Mesendoderm (in vitro differentiated cells): ENCODE measurements around the gene SSMEM1.
"Not testable (repeated sequence)": the region's sequence is repeated elsewhere in the genome, so short reads cannot be mapped to it uniquely, and the experiment has no call there.

Experiments used
- DNase-seq: peaks from one replicate; pipeline ENCODE4 v3.0.0; 2013
- H2AK5ac ChIP-seq: 2 replicates; pipeline ENCODE4 v1.6.1; 2013; ENCODE audit warnings: low read length, inconsistent platforms
- H2BK120ac ChIP-seq: 2 replicates; pipeline ENCODE4 v1.6.1; 2013; ENCODE audit warnings: low read depth, mild to moderate bottlenecking, low read length, moderate library complexity, mixed read lengths
- H2BK15ac ChIP-seq: replicated peaks from 2 replicates; pipeline ENCODE4 v1.6.1; 2013; ENCODE audit warnings: low read depth, mild to moderate bottlenecking, moderate library complexity
- H2BK5ac ChIP-seq: 2 replicates; pipeline ENCODE4 v1.6.1; 2013; ENCODE audit warnings: low read length, inconsistent platforms
- H3K18ac ChIP-seq: 2 replicates; pipeline ENCODE4 v1.6.1; 2013; ENCODE audit warnings: mild to moderate bottlenecking, low read length, mixed read lengths
- H3K23ac ChIP-seq: one replicate; pipeline ENCODE4 v1.6.1; 2013; ENCODE audit warnings: low read length
- H3K27ac ChIP-seq: 2 replicates; pipeline ENCODE4 v1.5.1; 2013; ENCODE audit warnings: low read depth, mild to moderate bottlenecking, inconsistent platforms, low read length, moderate library complexity
- H3K27me3 ChIP-seq: 2 replicates; pipeline ENCODE4 v1.6.1; 2013; ENCODE audit warnings: low read length, control low read depth, mild to moderate bottlenecking, inconsistent platforms; ENCODE audit not compliant: insufficient read depth, poor library complexity
- H3K36me3 ChIP-seq: 2 replicates; pipeline ENCODE4 v1.6.1; 2013; ENCODE audit warnings: low read length, inconsistent platforms; ENCODE audit not compliant: control insufficient read depth, insufficient read depth
- H3K4ac ChIP-seq: one replicate; pipeline ENCODE4 v1.6.1; 2013; ENCODE audit warnings: low read depth, mild to moderate bottlenecking, low read length, moderate library complexity
- H3K4me1 ChIP-seq: 2 replicates; pipeline ENCODE4 v1.6.1; 2013; ENCODE audit warnings: low read depth, low read length, inconsistent platforms; ENCODE audit not compliant: control insufficient read depth
- H3K4me2 ChIP-seq: 2 replicates; pipeline ENCODE4 v1.6.1; 2013; ENCODE audit warnings: low read length
- H3K4me3 ChIP-seq: 2 replicates; pipeline ENCODE4 v1.5.1; 2013; ENCODE audit warnings: mild to moderate bottlenecking, low read length
- H3K56ac ChIP-seq: one replicate; pipeline ENCODE4 v1.6.1; 2013; ENCODE audit warnings: low read length
- H3K79me1 ChIP-seq: 2 replicates; pipeline ENCODE4 v1.6.1; 2013; ENCODE audit warnings: low read length, inconsistent platforms
- H3K79me2 ChIP-seq: 2 replicates; pipeline ENCODE4 v1.6.1; 2013; ENCODE audit warnings: mild to moderate bottlenecking, low read length; ENCODE audit not compliant: control insufficient read depth, insufficient read depth
- H3K9ac ChIP-seq: 2 replicates; pipeline ENCODE4 v1.6.1; 2013; ENCODE audit warnings: low read length, inconsistent platforms
- H4K5ac ChIP-seq: one replicate; pipeline ENCODE4 v1.6.1; 2013; ENCODE audit warnings: low read length
- H4K8ac ChIP-seq: one replicate; pipeline ENCODE4 v1.6.1; 2013; ENCODE audit warnings: low read depth, mild to moderate bottlenecking, control low read depth, low read length, moderate library complexity
- WGBS: extraction: QIAGEN DNeasy Blood & Tissue Kit; methylation state at CpG from one replicate; pipeline ENCODE4 v1.1.7; 2013; ENCODE audit warnings: low lambda C conversion rate, missing lambda C conversion rate; ENCODE audit not compliant: insufficient coverage; ENCODE audit errors: extremely low coverage; 5-methylcytosine and 5-hydroxymethylcytosine counted together

SSMEM1 gene

DNA sequence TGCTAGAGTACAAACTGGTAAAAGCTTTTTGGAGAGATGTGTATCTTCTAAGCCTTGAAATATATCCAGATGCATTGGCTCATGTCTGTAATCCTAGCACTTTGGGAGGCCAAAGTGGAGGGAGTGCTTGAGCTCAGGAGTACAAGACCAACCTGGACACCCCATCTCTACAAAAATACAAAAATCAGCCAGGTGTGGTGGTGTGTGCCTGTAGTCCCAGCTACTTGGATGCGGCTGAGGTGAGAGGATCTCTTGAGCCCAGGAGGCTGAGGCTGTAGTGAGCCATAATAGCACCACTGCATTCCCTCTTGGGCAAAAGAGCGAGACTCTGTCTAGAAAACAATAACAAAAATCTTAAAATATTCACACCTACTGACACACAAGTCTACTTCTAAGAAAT, 28.0 kb upstream of the SSMEM1 start:
- no peak overlapping the region for H4K8ac ChIP-seq
- H2BK15ac ChIP-seq = no peak overlapping the region
- H3K79me1 ChIP-seq = no peaks in the 10 kb centered on the region
- no peak overlapping the region for H2AK5ac ChIP-seq
- no CpG with 5 or more reads among the region's 2 CpGs for WGBS
- no peak overlapping the region for H3K4me2 ChIP-seq
- no peaks in the 10 kb centered on the region for H3K79me2 ChIP-seq
- no peak overlapping the region for H2BK5ac ChIP-seq
- H3K4ac ChIP-seq = no peak overlapping the region
- H2BK120ac ChIP-seq = no peak overlapping the region
- H3K27ac ChIP-seq = no peak overlapping the region
- no peak overlapping the region for H3K18ac ChIP-seq
- H4K5ac ChIP-seq = no peak overlapping the region
- H3K4me1 ChIP-seq = no peaks in the 10 kb centered on the region
- no peaks in the 10 kb centered on the region for H3K27me3 ChIP-seq
- H3K36me3 ChIP-seq = no peaks in the 10 kb centered on the region
- no peak for DNase-seq
- H3K9ac ChIP-seq = no peak overlapping the region
- no peak overlapping the region for H3K4me3 ChIP-seq
- no peak overlapping the region for H3K56ac ChIP-seq
- H3K23ac ChIP-seq = no peak overlapping the region

DNA sequence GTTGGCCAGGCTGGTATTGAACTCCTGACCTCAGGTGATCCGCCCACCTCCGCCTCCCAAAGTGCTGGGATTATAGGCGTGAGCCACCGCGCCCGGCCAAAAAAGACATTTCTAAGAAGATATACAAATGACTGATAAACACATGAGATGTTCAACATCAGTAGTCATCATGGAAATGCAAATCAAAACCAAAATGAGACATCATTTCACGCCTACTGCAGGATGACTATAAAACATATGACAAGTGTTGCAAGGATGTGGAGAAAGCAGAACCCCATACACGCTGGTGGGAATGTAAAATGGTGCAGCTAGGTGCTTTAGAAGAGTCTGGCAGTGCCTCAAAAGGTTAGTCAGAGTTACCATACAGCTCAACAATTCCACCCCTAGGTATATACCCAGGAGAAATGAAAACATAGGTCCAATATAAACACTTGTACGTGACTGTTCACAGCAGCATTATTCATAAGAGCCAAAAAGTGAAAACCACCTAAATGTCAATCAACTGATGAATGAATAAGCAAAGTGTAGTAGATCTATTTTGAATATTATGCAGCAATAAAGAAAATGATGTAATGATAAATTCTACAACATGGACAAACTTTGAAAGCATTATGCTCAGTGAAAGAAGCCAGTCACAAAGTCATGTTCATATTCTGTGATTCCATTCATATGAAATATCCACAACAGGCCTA, 26.9 kb upstream of the SSMEM1 start:
- no peaks in the 10 kb centered on the region for H3K36me3 ChIP-seq
- no peak overlapping the region for H2AK5ac ChIP-seq
- H3K27ac ChIP-seq = no peak overlapping the region
- H3K4me3 ChIP-seq = no peak overlapping the region
- no peak overlapping the region for H3K18ac ChIP-seq
- WGBS = no CpG with 5 or more reads among the region's 9 CpGs
- no peak overlapping the region for H3K4me2 ChIP-seq
- H2BK5ac ChIP-seq = no peak overlapping the region
- H4K8ac ChIP-seq = no peak overlapping the region
- H4K5ac ChIP-seq = no peak overlapping the region
- H2BK120ac ChIP-seq = no peak overlapping the region
- no peaks in the 10 kb centered on the region for H3K79me1 ChIP-seq
- H3K4ac ChIP-seq = no peak overlapping the region
- H3K9ac ChIP-seq = no peak overlapping the region
- H3K4me1 ChIP-seq = no peaks in the 10 kb centered on the region
- H2BK15ac ChIP-seq = no peak overlapping the region
- no peaks in the 10 kb centered on the region for H3K27me3 ChIP-seq
- H3K56ac ChIP-seq = no peak overlapping the region
- DNase-seq = no peak
- H3K23ac ChIP-seq = no peak overlapping the region
- no peaks in the 10 kb centered on the region for H3K79me2 ChIP-seq

DNA sequence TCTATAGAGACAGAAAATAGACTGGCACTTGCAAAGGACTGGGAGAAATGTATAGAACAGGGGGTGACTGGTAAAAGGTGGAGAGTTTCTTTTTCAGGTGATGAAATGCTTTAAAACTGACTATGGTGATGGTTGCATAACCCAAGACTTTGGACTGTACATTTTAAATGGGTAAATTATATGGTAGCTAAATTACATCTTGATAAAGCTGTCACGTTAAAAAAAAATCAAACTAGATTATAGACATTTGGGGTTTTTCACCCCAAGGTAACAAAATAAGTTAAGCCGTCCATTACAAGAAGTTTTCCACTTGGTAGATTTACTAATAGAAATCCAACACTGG, 26.4 kb upstream of the SSMEM1 start:
- H4K8ac ChIP-seq = no peak overlapping the region
- H3K56ac ChIP-seq = no peak overlapping the region
- no CpG with 5 or more reads among the region's 2 CpGs for WGBS
- H3K4ac ChIP-seq = no peak overlapping the region
- H3K27ac ChIP-seq = no peak overlapping the region
- no peak overlapping the region for H3K4me2 ChIP-seq
- DNase-seq = no peak
- no peaks in the 10 kb centered on the region for H3K36me3 ChIP-seq
- no peaks in the 10 kb centered on the region for H3K27me3 ChIP-seq
- no peak overlapping the region for H2BK120ac ChIP-seq
- H4K5ac ChIP-seq = no peak overlapping the region
- no peak overlapping the region for H2AK5ac ChIP-seq
- H3K18ac ChIP-seq = no peak overlapping the region
- no peak overlapping the region for H2BK15ac ChIP-seq
- no peaks in the 10 kb centered on the region for H3K79me2 ChIP-seq
- H3K79me1 ChIP-seq = no peaks in the 10 kb centered on the region
- H3K4me1 ChIP-seq = no peaks in the 10 kb centered on the region
- no peak overlapping the region for H2BK5ac ChIP-seq
- H3K23ac ChIP-seq = no peak overlapping the region
- no peak overlapping the region for H3K4me3 ChIP-seq
- H3K9ac ChIP-seq = no peak overlapping the region

DNA sequence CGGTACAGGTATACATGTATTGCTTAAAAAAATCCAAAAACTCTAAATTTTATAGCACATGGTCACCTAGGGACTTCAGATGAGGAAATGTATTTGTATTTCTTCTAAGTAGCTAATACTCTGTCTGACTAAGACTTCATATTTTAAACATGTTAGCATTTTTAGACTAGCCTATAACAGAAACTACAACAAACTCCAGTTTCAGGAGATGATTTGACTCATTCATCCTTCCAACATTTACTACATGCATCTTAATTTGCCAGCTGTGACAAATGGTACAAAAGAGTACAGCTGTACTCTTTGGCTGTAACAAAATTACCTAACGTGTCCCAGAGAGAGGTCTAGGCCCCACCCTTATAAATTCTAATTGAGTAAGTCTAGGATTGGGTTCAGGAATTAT, 24.7 kb upstream of the SSMEM1 start:
- H3K56ac ChIP-seq = no peak overlapping the region
- H3K36me3 ChIP-seq = no peaks in the 10 kb centered on the region
- no peak overlapping the region for H4K8ac ChIP-seq
- no peak overlapping the region for H2BK120ac ChIP-seq
- H3K79me1 ChIP-seq = peaks cover 1% of the 10 kb centered on the region
- no peak overlapping the region for H2AK5ac ChIP-seq
- H3K4me3 ChIP-seq = no peak overlapping the region
- no peak overlapping the region for H3K4me2 ChIP-seq
- no peak overlapping the region for H3K9ac ChIP-seq
- H3K18ac ChIP-seq = no peak overlapping the region
- no peak overlapping the region for H2BK5ac ChIP-seq
- DNase-seq = no peak
- no peaks in the 10 kb centered on the region for H3K79me2 ChIP-seq
- H3K27me3 ChIP-seq = no peaks in the 10 kb centered on the region
- no peak overlapping the region for H3K27ac ChIP-seq
- H3K23ac ChIP-seq = no peak overlapping the region
- no peaks in the 10 kb centered on the region for H3K4me1 ChIP-seq
- H4K5ac ChIP-seq = no peak overlapping the region
- H2BK15ac ChIP-seq = no peak overlapping the region
- no CpG with 5 or more reads among the region's 2 CpGs for WGBS
- H3K4ac ChIP-seq = no peak overlapping the region

DNA sequence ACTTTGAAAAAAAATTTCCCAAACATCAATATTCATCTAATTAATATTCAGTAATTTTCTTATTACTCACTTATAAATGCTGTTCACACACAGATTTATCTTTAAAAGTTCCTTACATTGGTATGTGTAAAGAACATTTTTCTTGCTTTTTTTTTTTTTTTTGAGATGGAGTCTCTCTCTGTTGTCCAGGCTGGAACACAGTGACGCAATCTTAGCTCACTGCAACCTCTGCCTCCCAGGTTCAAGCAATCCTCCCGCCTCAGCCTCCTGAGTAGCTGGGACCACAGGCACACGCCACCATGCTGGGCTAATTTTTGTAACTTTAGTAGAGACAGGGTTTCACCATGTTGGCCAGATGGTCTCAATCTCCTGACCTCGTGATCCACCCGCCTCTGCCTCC, 23.3 kb upstream of the SSMEM1 start:
- H2AK5ac ChIP-seq, H3K4ac ChIP-seq, H3K56ac ChIP-seq, H2BK120ac ChIP-seq, H3K18ac ChIP-seq, H2BK15ac ChIP-seq, H2BK5ac ChIP-seq, H3K36me3 ChIP-seq, H3K79me2 ChIP-seq, H3K9ac ChIP-seq, H4K8ac ChIP-seq, H3K4me2 ChIP-seq, H3K4me3 ChIP-seq, DNase-seq, H3K79me1 ChIP-seq, H3K27ac ChIP-seq, H4K5ac ChIP-seq, H3K4me1 ChIP-seq, H3K23ac ChIP-seq, H3K27me3 ChIP-seq: not testable (repeated sequence)
- no CpG with 5 or more reads among the region's 5 CpGs for WGBS

DNA sequence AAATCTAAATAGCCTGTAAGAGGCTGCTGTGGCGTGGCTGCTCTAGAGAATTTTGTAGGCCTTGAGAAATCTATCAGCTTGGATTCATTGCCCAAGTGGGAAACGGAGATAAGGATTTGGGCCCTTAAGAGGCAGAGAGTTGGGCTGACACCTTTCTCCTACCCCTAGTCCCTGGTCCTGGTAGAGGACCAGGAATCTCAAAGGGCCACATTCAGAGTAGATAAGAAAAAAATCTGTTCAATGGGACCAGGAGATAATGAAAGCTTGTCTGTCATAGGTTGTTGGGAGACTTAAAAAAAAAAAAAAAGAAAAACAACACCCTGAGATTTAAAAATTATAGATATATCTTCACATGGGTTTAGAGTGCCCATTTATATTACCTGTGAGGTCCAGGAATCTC, 20.3 kb upstream of the SSMEM1 start:
- no CpG with 5 or more reads among the region's 2 CpGs for whole genome bisulfite sequencing
- Histone ChIP-seq H3K27ac (no peak overlapping the region), H3K36me3 (no peaks in the 10 kb centered on the region), H3K79me1 (peaks cover 1% of the 10 kb centered on the region), H3K4me1 (no peaks in the 10 kb centered on the region), H4K8ac (no peak overlapping the region), H2AK5ac (no peak overlapping the region), H3K4me3 (no peak overlapping the region), H3K4me2 (no peak overlapping the region), H3K23ac (no peak overlapping the region), H2BK120ac (no peak overlapping the region), H2BK5ac (no peak overlapping the region), H3K27me3 (no peaks in the 10 kb centered on the region), H3K79me2 (no peaks in the 10 kb centered on the region), H3K18ac (no peak overlapping the region), H3K9ac (no peak overlapping the region), H3K4ac (no peak overlapping the region), H4K5ac (no peak overlapping the region), H3K56ac (no peak overlapping the region), H2BK15ac (no peak overlapping the region)
- DNase-seq = peak; percentile 2
